ENCODE results near the gene HTRA3. TPM values are rescaled to one million over a fixed set of nuclear protein-coding genes. Genes with fewer than 3 reads are reported as not detected.

Gene HTRA3
- total RNA-seq, 1 donor, result 0.86 TPM

GRCh38 chr4:8306511-8307021 is 37.0 kb downstream of the HTRA3 start:
- DNase-seq (ENCODE audit: low read depth), result no peak
- TF ChIP-seq CTCF (IDR thresholded peaks at IDR 0.05; ENCODE audit: insufficient read depth, low read depth, low read length), result no peak
- no peak overlapping the region for H3K4me3 ChIP-seq (ENCODE audit: low read depth, low read length)

GRCh38 chr4:8307121-8307520 is 37.6 kb downstream of the HTRA3 start:
- no peak for TF ChIP-seq CTCF (IDR thresholded peaks at IDR 0.05; ENCODE audit: insufficient read depth, low read depth, low read length)
- no peak for DNase-seq (ENCODE audit: low read depth)
- no peak overlapping the region for H3K4me3 ChIP-seq (ENCODE audit: low read depth, low read length)

- H3K4me3 ChIP-seq (ENCODE audit: low read depth, low read length), result no peak overlapping the region
- DNase-seq (ENCODE audit: low read depth), result no peak
- TF ChIP-seq CTCF (IDR thresholded peaks at IDR 0.05; ENCODE audit: insufficient read depth, low read depth, low read length), result no peak
Measured at GRCh38 chr4:8307714-8308113, 38.2 kb downstream of the HTRA3 start.

- no peak for TF ChIP-seq CTCF (IDR thresholded peaks at IDR 0.05; ENCODE audit: insufficient read depth, low read depth, low read length)
- no peak overlapping the region for H3K4me3 ChIP-seq (ENCODE audit: low read depth, low read length)
- no peak for DNase-seq (ENCODE audit: low read depth)
Measured at GRCh38 chr4:8308144-8308543, 38.6 kb downstream of the HTRA3 start.

- DNase-seq (ENCODE audit: low read depth), result peak; percentile 80
- H3K4me3 ChIP-seq (ENCODE audit: low read depth, low read length), result no peak overlapping the region
- TF ChIP-seq CTCF (IDR thresholded peaks at IDR 0.05; ENCODE audit: insufficient read depth, low read depth, low read length), result peak; percentile 42
Measured at GRCh38 chr4:8308856-8309771, 39.6 kb downstream of the HTRA3 start.

GRCh38 chr4:8310306-8310705 is 40.8 kb downstream of the HTRA3 start:
- TF ChIP-seq CTCF (IDR thresholded peaks at IDR 0.05; ENCODE audit: insufficient read depth, low read depth, low read length), result no peak
- no peak for DNase-seq (ENCODE audit: low read depth)

More at GRCh38 chr4:8310306-8310705, 40.8 kb downstream of the HTRA3 start:
- no peak overlapping the region for H3K4me3 ChIP-seq (ENCODE audit: low read depth, low read length)

Measured in fibroblast of villous mesenchyme (primary cell).